Renal cortex interstitium (tissue), 11 donors: ENCODE measurements around the gene CENPM. TPM values are rescaled to one million over a fixed set of nuclear protein-coding genes. Genes with fewer than 3 reads are reported as not detected.
A peak's percentile ranks its signal among the peaks of the same experiment; 100 is the strongest.

ENCODE experiments used
- DNase-seq, 11 donors: peaks; one replicate each; pipeline ENCODE4 v3.0.0-alpha.2; 2013; ENCODE audit warnings: low read depth in 9 of 11, low spot score in 4 of 11; ENCODE audit errors: extremely low read depth in 1 of 11
- polyA plus RNA-seq, 3 donors: library from polyadenylated mRNA; unstranded; fragments of 120-200 nt; gene quantifications; one replicate each; pipeline ENCODE4 v1.2.1, GENCODE V29; 2013; ENCODE audit not compliant: insufficient read length in 3 of 3

Gene CENPM
- polyA plus RNA-seq, 3 donors, result 10.9 to 17.7 (median 13.7) TPM

DNA sequence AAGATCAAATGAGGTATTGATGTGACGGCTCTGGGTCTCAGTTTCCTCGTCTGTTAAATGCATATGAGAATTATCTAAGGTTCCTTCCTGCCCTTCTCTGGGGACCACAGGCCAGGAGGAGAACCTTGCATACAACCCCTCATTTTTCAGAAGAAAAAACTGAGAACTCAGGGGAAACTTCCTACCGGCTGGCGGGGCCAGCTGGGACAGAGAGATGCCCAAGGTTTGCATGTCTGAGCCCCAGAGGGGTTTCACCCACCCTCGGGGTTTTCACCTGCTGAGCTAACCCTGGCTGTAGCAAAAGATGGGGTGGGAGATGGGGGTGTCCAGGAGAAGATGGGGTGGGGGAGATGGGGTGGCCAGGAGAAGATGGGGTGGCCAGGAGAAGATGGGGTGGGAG, 24.6 kb downstream of the CENPM start:
- DNase-seq, result no peak

DNA sequence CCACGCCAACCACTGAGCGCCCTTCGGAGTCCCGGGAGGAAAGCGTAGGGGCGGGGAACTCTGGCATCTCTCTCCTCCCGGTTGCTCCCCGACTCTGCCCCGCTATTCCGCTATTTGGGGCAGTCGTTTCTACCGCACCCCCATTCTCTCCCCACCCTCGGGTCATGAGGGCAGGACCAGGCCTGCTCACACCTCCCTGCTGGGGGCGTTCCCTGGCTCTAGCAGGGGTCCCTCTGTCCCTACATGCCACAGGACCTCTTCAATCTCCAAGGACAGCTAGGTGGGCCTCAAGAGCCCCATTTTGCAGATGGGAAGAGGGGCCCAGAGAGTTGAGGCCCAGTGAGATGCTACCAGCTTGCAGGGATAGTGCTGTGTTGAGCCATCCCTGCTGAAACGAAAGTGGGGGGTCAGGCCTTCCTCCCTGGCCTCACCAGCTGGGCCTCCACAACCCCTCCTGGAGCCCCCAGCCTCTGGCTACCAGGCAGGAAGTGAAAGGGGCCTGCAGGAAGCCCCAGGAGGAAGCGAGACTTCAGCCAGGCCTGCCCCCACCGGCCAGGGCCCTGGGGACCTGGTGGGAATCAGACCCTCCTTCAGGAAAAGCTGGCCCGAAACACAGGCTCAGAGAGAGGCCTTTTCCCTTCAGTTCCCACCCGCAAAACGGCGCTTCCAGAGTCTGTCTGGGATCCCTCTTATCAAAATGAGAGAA, 26.5 kb downstream of the CENPM start:
- no peak for DNase-seq

DNA sequence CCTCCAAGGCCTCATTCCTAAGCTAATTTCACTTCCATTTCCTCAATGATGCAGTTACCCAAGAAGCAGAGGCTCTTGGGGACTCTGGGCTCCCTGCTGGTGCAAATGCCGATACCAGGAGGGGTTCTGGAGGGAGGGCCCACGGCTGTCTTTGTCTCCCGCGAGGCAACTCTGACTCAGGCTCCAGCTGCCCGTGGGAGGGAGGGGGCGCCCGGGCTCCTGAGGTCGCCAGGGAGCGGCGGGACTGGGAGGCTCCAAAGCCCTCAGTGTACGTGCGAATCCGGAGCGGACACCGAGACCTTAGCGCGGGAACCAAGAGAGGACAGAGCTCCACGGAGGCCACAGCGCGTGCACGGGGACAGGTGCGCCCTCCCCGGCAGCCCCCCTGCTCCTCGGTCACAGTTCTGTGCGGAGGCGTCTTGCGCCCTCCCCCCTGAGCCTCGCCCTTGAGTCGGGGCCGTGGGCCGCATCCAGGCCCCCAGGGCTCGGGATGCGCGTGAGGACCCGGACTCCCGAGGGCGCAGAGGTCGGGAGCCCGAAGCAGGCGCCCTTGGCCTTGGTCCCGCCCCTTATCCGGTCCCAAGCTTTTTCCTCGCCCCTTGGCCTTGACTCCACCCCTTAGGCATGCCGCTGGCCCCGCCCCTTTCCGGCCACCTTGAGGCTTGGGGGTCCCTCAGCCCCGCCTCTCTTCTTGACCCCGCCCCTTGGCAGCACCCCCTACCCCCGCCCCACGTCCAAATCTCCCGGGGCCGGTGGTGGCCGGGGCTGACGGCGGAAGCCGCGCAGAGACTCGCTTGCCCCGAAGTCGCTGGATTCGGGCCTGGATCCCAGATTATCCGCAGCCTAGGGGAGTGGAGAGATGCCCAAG, 27.4 kb downstream of the CENPM start:
- DNase-seq, result peak in 1 of 11 donors; percentile 54

DNA sequence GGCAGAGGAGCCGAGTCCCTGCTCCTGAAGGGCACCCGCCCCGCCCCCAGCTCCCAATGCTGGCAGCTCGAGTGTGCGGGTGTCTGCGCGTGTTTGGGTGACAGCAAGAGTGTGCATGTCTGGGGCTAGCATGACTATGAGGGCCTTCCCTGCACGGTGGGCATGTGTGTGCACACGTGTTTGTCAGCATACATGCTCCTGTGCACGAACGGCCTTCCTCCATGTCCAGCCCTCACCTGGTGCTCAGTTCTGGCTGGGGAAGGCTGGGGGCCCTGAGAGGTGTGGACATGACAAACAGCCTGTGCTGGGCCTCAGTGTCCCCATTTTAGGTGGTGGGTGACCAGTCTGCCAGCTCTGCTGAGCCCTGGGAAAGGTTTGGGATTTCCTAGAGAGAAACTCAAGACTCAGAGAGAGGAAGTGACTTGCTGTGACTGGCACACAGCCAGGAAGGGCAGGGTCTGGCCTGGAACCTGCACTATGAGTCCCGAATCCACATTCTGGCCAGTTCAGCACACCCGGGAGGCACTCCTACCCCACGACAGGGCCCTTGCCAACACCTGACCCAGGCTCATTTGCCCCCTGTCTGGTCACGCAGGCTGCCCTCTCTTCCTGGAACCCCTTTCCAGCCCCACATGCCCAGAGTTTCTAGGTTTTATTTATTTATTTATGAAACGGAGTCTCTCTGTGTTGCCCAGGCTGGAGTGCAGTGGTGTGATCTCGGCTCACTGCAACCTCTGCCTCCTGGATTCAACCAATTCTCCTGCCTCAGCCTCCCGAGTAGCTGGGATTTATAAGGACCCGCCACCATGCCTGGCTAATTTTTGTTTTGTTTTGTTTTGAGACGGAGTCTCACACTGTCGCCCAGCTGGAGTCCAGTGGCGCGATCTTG, 28.8 kb downstream of the CENPM start:
- peak in 1 of 11 donors; percentile 46 for DNase-seq

DNA sequence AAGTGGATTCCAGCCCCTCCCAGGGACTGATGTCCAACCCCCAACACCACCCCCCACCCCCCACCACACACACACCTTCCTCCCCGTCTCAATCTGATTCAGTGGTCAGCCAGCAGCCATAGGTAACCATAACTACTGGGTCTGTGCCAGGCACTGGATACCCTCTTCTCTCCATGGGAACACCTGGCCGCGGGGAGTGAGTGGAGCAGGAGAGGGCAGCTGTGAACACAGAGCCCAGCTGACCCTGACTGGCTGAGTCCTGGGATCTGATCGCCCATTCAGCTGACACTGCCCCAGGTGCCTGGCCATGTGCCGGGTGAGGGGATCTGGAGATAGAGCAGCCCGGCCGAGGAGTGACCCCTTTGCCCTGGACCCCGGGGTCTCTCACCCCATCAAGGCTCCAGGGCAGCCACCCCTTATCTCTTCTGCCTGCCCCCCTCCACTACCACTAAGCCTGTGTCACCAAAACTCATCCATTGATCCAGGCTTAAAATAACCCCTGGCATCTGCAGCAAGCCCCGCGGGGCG, 29.5 kb downstream of the CENPM start:
- no peak for DNase-seq

DNA sequence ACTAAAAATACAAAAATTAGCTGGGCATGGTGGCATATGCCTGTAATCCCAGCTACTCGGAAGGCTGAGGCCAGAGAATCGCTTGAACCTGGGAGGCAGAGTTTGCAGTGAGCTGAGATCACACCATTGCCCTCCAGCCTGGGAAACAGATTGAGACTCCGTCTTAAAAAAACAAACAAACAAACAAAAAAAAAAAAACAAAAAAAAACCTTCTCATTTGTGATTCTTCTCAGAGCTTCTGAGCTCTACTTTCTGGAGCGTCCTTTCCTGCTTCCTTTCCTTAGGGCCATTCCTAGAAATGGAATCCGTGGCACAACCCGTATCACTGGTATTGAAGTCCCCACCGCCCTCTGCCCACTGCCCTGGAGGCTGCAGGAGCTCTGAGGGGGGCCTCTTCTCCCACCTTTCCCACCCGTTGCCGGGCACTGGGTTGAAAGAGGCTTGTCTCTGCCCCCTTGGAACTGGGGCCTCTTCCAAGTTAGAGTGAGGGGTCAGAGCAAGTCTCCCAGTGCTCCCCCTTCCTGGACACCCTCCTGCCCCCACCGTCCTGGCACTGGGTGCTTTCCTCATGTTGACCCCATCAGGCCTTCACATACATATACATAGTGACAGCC, 30.1 kb downstream of the CENPM start:
- no peak for DNase-seq

DNA sequence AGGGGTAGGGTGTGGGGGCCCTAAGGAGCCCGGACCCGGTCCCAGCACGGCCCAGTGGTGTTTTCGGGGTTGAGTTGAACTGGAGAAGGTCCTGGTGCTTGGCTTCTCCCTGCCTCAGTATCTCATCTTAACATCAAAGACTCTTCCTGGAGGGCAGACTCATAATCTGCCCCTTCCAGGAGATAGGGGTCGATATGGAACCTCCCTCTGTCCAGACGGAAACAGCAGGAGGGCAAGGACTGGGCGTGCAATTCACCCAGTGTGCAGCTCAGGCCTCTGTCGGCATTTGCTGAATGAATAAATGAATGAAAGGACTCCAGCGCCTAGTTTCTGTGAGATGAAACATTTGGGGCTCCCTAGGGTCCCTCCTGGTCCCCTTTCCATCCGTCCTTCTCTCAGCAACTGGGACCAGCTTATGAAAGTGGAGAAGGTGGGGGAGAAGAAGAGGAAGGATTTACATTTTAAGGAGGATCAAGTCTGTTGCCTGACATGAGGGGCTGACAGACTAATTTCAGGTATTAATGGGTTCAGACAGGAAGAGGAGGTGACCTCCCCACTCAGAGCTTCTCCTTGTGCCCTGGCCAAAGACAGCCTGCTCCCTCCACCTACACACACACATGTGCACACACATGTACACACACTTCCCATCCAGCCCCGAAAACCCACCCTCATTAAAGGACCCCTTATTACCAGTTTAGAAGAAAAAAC, 31.0 kb downstream of the CENPM start:
- no peak for DNase-seq

DNA sequence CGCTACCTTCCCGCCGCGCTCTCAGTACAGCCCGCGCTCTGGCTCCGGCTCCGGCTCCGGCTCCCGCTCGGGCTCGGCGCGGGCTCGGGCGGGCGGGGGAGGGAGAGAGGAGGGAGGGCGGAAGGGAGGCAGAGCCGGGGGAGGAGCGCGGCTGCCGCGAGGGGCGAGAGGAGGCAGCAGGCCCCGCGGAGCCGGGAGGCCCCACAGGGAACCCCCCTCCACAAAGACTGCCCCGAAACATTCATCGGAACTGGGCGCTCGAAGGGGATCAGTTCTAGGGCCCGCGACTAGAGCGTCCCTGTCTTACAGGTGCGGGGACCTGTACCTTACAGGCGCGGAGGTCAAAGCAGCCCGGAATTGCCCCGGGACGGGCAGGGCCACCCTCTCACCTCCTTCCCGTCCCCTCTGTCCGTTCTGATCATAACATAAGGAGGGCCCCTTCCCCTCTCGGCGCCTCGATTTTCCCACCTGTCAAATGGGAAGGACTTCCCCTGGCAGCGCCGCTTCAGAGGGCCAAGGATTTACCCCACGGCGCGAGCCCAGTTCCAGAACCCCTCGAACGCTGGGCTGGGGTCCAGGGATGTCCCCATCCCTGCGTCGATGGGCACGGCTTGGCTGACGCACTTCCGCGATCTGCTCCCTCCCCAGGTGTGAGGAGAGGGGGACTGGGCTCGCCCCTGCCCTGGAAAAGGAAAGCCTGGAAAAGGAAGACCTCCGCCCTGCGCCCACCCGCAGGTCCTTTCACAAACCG, 31.7 kb downstream of the CENPM start, which contains the start of gene SHISA8:
Gene SHISA8 (minus strand): TSS at position 40 of the 751 bp plus-strand sequence. CDS start 407 bp downstream, outside the sequence.
- DNase-seq, result peak in 3 of 11 donors; percentile 56 to 63 (median 58)

DNA sequence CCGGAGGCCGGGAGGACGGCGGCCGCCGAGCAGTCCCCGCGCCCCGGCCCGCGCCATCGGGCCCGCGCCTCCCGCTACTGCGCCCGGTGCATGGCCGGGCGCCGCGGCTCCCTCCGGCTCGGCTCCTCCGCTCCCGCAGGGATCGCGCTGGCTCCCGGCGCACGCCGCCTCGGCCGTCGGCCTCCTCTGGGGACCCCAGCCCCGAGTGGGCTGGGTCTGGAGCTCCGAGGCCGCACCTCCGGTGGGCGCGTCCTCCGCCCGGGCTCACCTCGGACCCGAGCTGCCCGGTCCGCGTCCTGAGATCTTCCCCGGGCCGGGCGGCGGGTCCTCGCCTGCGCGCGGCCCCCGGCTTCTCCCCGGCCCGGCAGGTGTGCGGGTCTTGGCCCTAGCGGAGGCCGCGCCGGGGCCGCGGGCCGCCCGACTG, 32.3 kb downstream of the CENPM start:
- DNase-seq, result no peak

DNA sequence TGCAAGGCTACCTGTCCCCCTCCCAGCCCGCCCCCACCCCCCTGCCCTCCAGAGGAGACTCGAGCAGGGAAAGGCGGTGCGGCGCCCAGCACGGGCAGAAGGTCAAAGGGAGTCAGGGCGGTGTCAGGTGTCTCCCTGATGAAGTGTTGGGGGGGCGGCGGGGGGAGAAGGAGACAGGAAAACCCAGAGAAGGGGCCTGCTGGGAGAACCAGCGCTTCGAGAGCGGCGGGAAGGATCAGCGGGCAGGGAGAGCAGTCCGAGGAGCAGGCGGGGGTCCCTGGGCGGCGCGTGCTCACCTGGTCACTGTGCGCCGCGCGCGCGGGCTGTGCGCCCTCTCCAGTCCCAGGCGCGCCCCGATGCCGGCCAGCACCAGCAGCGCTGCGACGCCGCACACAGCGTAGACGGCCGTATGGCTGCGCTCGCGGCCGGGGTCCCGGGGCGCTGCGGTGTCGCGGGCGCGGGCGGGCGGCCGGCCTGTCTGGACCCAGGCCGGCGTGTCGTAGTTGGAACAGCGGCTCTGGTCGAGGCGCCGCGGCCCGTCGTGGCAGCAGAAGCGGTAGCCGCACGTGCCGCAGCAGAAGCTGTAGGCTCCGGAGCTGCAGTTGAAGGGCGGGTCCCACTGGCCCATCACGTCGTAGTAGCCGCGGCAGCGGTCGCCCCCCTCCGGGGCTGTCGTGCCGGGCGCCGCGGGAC, 33.0 kb downstream of the CENPM start:
- no peak for DNase-seq

DNA sequence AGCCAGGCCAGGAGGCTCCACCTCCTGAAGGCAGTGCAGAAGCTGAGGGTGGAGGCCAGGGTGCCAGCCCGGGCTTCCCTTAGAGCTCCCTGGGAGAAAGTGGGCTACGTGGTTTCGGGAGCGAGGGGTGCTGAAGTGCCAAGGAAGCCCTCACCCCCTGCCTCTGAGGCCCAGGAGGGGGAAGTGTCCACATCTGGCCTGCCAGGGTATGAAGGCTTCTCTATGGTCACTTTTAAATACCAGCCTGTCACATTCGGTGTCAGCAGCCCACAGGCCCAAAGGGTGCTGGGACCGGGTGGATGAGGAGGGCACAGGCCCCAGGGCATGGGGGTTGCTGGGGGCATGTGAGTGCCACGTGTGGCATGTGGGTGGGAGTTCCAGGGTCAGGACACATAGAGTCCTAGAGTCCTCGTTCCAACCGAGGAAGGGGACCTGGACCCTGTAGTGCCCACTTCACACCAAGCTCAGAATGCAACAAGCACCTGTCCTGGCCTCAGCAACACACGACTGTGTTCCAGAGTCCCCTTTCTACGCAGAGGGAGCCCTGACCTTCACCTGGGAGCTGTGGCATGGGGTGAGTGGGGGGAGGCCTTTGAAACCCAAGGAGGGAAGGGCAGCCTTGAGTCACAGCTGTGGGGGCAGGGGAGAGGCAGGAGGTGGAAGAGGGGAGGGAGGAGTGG, 33.8 kb downstream of the CENPM start:
- no peak for DNase-seq

DNA sequence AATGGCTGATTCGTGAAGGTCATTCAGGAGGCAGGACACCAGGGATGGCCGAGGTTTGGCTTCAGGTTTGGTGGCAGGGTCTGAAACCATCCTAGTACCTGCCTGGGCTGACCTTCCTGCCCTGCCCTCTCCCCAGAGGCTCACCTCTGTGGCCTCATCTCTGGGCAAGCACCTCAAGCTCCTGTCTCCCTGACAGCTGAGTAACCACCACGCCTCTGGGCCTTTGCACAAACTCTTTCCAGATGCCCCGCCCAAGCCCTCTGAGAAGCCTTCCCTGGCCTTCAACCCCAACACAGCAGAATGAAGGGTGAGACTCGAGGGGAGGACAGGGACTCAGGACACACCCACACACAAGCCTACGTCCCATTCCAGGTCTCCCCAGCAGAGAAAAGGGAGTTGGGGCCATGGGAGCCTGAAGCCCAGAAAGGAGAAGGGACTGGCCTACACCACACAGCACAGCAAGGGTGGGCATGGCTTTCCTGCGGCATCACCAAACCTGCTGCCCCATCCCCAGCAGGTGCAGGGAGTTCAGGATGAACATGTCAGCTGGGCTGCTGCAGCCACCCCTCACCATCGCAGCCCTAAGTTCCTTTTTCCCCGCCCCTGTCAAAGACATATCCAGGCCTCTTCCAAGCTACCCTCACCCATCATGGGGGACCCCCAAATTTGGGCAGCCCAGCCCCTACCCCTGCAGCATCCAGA, 34.5 kb downstream of the CENPM start:
- DNase-seq, result no peak

DNA sequence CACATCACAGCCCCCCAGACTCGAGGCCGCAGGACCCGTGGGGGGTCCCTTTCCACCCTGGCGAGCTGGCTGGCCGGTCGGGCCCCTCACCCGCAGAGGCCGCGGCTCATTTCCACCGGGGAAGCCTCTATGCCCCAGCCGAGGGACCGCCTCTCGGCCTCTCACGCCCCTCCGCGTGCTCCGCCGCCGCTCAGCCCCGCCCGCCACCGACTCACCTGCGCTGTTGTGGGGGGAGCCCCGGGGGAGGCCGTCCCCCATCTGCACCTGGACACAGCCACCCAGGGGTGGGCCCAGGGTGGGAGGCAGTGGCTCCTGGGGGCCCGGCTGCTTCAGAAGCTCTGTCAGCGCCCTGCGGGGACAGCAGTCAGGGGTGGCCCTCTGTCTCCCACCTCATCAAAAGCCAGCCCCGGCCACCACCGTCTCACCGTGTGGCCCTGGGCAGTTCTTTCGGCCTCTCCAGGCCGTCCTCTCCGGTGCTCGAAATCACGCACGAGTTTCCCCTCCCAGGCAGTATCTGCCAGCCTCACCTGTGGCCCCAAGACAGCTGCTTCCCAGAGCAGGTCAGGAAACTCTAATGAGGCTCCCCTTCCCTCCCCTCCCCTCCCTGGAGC, 35.8 kb downstream of the CENPM start:
- DNase-seq, result no peak

DNA sequence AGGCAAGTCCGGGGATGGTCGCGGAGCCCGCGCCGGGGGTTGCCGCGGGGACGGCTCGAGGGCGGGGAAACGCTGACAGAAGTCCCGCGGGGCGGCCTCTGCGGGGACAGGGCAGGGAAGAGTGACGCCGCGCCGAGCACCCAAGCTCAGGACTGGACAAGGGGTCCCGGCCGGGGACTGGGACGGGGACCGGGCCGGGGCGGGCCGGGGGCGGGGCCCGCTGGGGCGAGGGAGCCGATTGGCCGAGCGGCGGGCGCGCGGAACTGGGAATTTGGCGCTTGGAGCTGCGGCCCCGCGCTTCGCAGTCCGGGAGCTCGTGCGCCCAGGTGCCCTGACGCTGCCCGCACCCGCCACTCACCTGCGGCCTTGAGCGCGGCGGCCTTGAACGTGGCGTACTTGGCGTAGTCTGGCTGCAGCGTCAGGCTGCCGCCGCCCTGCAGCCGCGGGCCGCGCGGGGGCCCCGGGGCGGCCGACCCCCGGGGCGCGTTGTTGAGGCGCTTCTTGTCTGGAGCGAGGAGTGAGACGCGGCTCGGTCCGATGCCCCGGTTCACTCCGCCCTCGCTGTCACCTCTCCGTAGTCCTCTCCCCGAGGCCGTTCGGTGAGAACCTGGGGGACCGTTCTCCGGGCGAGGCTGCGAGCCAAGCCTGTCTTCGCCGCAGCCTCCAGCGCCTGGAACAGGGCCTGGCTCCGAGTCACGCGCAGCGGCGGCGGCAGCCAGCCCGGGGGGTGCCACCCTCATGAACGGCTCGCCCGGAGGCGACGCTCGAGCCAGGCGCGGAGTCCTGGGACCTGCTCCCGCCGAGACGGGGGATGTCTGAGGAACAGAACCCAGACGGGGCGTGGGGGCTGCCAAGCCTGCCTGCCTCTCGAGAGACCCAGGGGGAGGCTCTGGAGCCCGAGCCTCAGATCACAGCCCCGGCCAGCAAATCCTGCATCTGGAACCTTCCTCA, 36.6 kb downstream of the CENPM start:
- DNase-seq, result no peak
